ENCODE measurements around the gene SNX25.

- TF ChIP-seq, protein P1, sequence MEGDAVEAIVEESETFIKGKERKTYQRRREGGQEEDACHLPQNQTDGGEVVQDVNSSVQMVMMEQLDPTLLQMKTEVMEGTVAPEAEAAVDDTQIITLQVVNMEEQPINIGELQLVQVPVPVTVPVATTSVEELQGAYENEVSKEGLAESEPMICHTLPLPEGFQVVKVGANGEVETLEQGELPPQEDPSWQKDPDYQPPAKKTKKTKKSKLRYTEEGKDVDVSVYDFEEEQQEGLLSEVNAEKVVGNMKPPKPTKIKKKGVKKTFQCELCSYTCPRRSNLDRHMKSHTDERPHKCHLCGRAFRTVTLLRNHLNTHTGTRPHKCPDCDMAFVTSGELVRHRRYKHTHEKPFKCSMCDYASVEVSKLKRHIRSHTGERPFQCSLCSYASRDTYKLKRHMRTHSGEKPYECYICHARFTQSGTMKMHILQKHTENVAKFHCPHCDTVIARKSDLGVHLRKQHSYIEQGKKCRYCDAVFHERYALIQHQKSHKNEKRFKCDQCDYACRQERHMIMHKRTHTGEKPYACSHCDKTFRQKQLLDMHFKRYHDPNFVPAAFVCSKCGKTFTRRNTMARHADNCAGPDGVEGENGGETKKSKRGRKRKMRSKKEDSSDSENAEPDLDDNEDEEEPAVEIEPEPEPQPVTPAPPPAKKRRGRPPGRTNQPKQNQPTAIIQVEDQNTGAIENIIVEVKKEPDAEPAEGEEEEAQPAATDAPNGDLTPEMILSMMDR (conservative IDR thresholded peaks at IDR 0.05; ENCODE audit: low read depth, low read length), result no peak
- no peak for TF ChIP-seq EZH2 (IDR thresholded peaks at IDR 0.05; ENCODE audit: low read length, unreplicated experiment)
Measured at GRCh38 chr4:185371702-185372101, 162.3 kb downstream of the SNX25 start.

Measured in PC-3 (cell line).